Coronary artery (tissue), 2 donors: ENCODE results near the gene MAPT.
A peak's percentile ranks its signal among the peaks of the same experiment; 100 is the strongest.

Experiments used
- DNase-seq: peaks from one replicate; pipeline ENCODE4 v3.0.0-alpha.2; 2017; ENCODE audit warnings: low spot score
- H3K27ac ChIP-seq, 2 donors: fragments of 200-600 bp; sonication (generic); one replicate each; pipeline ENCODE4 v1.5.1; 2016 to 2019
- H3K4me3 ChIP-seq: fragments of 200-600 bp; sonication (generic); 2 replicates; pipeline ENCODE4 v1.5.1; 2016; ENCODE audit warnings: mild to moderate bottlenecking, moderate library complexity
- TF ChIP-seq, protein P1 (sequence below): fragments of 200-600 bp; sonication (generic); IDR thresholded peaks from one replicate; pipeline ENCODE4 v1.5.1; 2019; ENCODE audit warnings: antibody characterized with exemption

The MAPT gene

DNA sequence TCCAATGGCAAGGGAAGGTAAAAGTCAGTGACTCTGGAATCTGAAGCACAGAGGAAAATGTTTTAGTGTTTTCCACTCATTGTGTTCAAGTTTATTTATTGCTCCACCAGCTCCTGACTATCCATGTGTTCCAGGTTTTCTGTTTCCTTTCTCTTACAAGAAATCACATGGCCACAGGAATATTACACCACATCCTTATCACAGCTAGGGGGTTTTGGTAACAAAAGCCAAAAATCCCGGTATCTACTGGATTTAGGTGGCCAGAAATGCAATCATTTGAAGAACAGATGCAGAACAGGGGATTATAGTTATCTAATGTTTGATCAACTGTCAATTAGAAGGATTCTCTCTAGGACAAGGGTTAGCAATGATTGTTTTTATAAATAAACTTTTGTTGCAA, 152.6 kb downstream of the MAPT start:
- H3K27ac ChIP-seq: peak overlapping the region in 1 of 2 donors; percentile 3
- TF ChIP-seq, protein P1, sequence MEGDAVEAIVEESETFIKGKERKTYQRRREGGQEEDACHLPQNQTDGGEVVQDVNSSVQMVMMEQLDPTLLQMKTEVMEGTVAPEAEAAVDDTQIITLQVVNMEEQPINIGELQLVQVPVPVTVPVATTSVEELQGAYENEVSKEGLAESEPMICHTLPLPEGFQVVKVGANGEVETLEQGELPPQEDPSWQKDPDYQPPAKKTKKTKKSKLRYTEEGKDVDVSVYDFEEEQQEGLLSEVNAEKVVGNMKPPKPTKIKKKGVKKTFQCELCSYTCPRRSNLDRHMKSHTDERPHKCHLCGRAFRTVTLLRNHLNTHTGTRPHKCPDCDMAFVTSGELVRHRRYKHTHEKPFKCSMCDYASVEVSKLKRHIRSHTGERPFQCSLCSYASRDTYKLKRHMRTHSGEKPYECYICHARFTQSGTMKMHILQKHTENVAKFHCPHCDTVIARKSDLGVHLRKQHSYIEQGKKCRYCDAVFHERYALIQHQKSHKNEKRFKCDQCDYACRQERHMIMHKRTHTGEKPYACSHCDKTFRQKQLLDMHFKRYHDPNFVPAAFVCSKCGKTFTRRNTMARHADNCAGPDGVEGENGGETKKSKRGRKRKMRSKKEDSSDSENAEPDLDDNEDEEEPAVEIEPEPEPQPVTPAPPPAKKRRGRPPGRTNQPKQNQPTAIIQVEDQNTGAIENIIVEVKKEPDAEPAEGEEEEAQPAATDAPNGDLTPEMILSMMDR: no peak
- no peak overlapping the region for H3K4me3 ChIP-seq
- DNase-seq: no peak

DNA sequence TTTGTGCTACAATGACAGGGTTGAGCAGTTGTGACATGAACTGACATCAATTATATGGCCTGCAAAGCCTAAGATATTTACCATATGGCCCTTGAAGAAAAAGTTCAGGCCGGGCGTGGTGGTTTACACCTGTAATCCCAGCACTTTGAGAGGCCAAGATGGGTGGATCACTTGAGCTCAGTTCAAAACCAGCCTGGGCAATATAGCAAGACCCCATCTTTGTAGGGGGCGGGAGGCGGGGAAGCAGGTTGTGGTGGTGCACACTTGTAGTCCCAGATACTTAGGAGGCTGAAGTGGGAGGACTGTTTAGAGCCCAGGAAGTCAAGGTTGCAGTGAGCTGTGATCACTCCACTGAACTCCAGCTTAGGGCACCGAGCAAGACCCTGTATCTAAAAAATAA, 153.0 kb downstream of the MAPT start:
- H3K4me3 ChIP-seq: no peak overlapping the region
- peak overlapping the region in 1 of 2 donors; percentile 3 for H3K27ac ChIP-seq
- no peak for DNase-seq
- TF ChIP-seq, protein P1: no peak

GRCh38 chr17:46047856-46048255, 153.5 kb downstream of the MAPT start:
- TF ChIP-seq, protein P1: no peak
- Histone ChIP-seq H3K27ac (no peak overlapping the region), H3K4me3 (no peak overlapping the region)
- no peak for DNase-seq

GRCh38 chr17:46049656-46050055, 155.3 kb downstream of the MAPT start:
- no peak overlapping the region for H3K4me3 ChIP-seq
- TF ChIP-seq, protein P1: no peak
- no peak for DNase-seq
- no peak overlapping the region for H3K27ac ChIP-seq

DNA sequence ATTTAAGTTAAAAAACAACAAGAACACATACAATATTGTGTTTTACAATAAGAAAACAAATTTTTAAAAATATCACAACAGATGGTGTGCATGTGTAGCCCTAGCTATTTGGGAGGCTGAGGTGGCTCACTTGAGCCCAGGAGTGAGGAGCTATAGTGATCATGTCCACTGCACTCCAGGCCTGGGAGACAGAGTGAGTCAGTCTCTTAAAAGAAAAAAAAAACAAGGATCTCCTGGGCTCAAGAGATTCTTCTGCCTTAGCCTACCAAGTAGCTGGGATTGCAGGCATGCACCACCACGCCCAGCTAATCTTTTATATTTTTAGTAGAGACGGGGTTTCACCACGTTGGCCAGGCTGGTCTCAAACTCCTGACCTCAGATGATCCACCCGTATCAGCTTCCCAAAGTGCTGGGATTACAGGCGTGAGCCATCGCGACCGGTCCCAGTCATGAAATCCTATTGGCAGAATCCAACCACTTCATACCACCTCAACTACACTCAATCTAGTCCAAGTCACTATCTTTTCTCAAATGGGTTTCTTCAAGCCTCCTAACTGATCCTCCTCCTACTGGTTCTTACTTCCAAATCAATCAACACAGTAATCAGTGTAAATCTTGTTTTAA, 159.7 kb downstream of the MAPT start:
- TF ChIP-seq, protein P1: no peak
- no peak overlapping the region for H3K4me3 ChIP-seq

GRCh38 chr17:46056800-46057304, 162.5 kb downstream of the MAPT start:
- TF ChIP-seq, protein P1: no peak
- Histone ChIP-seq H3K4me3 (no peak overlapping the region), H3K27ac (no peak overlapping the region)
- no peak for DNase-seq

More for the DNA sequence above, 159.7 kb downstream of the MAPT start:
- DNase-seq: no peak
- H3K27ac ChIP-seq: no peak overlapping the region

- H3K27ac ChIP-seq: no peak overlapping the region
- no peak for DNase-seq
- TF ChIP-seq, protein P1: no peak
- no peak overlapping the region for H3K4me3 ChIP-seq
These were observed 163.0 kb downstream of the MAPT start for GRCh38 chr17:46057366-46057765.
